ENCODE data around the gene PCDHGC3.

The PCDHGC3 gene

DNA sequence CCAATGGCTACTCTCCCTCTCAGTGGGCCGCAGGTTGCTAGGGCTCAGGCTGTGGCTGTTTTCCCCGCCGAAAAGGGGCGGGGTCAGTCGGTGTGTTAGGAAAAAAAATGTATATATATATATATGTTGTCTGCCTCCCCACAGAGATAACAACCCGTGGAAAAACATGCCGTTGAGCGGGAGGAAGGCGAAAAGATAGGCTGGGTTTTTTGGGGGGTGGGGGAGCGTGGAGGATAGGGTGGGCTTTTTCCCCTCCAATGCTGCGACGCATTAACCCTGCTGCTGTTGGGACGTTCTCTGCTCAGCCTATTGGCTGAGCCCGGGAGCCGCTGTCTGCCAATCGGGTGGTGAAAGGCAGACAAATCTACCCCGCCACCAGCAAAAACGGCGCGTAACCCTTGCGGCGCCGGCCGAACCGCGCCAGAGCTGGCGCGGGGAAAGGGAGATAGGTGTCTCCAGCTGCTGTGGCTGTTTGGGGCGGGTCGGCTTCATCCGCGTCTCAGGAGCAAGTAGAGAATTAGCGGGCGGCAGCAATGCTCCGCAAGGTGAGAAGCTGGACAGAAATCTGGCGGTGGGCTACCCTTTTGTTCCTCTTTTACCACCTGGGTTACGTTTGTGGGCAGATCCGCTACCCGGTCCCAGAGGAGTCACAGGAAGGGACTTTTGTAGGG lies 9.0 kb downstream of the PCDHGC3 start, which contains the start of gene PCDHGC4:
PCDHGC4 (plus strand) TSS at position 390 of the 671 bp plus-strand sequence; CDS start at position 534, 144 bp downstream.
- no peak for DNase-seq (ENCODE audit: low read depth in 2 of 3, low spot score in 2 of 3)

DNA sequence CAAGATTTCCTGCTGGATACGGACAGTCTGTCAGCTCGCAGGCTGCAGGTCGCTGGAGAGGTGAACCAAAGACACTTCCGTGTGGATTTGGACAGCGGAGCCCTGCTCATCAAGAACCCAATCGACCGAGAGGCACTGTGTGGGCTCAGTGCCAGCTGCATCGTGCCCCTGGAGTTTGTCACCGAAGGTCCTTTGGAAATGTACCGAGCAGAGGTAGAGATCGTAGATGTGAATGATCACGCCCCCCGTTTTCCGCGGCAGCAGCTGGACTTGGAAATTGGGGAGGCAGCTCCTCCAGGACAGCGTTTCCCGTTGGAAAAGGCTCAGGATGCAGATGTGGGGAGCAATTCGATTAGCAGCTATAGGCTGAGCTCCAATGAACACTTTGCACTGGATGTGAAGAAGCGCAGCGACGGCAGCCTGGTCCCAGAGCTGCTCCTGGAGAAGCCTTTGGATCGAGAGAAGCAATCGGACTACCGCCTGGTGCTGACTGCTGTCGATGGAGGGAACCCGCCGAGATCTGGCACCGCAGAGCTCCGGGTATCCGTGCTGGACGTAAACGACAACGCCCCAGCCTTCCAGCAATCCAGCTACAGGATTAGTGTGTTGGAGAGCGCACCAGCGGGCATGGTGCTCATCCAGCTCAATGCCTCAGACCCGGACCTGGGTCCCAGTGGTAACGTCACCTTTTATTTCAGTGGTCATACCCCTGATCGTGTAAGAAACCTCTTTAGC lies 9.7 kb downstream of the PCDHGC3 start:
- no peak for DNase-seq (ENCODE audit: low read depth in 2 of 3, low spot score in 2 of 3)

DNA sequence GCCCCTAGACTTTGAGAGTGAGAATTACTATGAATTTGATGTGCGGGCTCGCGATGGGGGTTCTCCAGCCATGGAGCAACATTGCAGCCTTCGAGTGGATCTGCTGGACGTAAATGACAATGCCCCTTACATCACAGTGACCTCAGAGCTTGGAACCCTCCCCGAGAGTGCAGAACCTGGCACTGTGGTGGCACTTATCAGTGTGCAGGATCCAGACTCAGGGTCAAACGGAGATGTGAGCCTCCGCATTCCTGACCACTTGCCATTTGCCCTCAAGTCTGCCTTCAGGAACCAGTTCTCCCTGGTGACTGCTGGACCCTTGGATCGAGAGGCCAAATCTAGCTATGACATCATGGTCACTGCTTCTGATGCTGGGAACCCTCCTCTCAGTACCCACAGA lies 10.3 kb downstream of the PCDHGC3 start:
- no peak for DNase-seq (ENCODE audit: low read depth in 2 of 3, low spot score in 2 of 3)

DNA sequence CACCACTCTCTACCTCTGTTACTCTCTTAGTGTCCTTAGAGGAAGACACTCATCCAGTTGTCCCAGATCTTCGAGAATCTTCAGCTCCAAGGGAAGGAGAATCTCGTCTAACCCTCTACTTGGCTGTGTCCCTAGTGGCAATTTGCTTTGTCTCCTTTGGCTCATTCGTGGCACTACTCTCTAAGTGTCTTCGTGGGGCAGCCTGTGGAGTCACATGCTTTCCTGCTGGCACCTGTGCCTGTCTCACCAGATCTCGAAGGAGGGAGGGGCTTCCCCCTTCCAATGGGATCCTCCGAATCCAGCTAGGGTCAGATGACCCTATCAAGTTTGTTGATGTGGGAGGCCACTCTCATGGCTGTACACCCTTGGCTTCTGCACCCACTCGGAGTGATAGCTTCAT lies 11.4 kb downstream of the PCDHGC3 start:
- DNase-seq (ENCODE audit: low read depth in 2 of 3, low spot score in 2 of 3) = no peak

DNA sequence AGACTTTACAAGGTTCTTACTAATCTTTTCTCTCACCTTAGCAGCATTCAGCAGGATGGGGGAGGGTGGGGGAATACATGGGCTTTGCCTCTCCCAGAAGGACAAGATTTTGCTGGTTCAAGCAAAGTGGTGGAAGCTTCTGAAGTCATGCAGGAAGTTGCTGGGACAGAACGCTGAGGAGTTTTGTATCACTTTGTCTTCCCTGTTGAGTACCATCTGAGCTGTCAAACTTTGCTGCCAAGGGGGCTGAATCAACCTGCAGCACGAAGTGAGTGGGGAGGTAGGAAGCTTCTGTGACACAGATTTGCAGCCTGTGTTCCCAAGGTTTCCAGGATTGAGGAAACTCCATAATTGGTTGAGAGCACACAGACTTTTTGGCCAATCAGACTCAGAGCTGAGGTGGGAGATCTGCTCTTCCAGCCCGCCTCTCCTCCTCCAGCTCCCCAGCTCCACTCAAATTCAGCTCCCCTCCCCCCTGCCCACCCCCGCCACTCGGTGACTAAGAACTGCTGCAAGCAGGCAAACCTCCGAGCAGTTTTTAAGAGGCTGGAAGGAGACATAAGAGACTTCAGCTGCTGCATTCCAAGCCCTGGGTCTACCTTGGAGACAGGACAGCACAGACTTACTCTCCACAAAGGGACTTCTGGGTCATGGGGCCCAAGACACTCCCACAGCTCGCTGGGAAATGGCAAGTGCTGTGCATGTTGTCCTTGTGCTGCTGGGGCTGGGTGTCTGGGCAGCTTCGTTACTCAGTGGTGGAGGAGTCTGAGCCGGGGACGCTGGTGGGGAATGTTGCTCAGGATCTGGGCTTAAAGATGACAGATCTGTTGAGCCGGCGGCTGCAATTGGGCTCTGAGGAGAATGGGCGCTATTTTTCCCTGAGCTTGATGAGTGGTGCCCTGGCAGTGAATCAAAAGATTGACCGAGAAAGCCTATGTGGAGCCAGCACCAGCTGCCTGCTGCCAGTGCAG lies 13.1 kb downstream of the PCDHGC3 start, which contains the start of gene PCDHGC5:
PCDHGC5 (plus strand) TSS at position 491 of the 971 bp plus-strand sequence; CDS start at position 651, 160 bp downstream.
- no peak for DNase-seq (ENCODE audit: low read depth in 2 of 3, low spot score in 2 of 3)

DNA sequence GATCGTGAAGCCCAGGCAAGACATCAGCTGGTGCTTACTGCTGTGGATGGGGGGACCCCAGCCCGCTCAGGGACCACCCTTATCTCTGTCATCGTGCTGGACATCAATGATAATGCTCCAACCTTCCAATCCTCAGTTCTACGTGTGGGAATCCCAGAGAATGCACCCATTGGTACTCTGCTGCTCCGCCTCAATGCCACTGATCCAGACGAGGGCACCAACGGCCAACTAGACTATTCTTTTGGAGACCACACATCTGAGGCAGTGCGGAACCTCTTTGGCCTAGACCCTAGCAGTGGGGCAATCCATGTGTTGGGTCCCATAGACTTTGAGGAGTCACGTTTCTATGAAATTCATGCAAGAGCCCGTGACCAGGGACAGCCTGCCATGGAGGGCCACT lies 14.1 kb downstream of the PCDHGC3 start:
- no peak for DNase-seq (ENCODE audit: low read depth in 2 of 3, low spot score in 2 of 3)

DNA sequence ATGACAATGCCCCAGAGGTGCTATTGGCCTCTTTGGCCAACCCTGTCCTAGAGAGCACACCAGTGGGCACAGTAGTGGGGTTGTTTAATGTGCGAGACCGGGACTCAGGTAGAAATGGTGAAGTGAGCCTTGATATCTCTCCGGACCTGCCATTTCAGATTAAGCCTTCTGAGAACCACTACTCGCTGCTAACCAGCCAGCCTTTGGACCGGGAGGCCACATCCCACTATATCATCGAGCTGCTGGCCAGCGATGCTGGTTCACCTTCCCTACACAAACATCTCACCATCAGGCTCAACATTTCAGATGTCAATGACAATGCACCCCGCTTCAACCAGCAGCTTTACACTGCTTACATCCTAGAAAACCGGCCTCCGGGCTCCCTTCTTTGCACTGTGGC lies 14.5 kb downstream of the PCDHGC3 start:
- no peak for DNase-seq (ENCODE audit: low read depth in 2 of 3, low spot score in 2 of 3)

DNA sequence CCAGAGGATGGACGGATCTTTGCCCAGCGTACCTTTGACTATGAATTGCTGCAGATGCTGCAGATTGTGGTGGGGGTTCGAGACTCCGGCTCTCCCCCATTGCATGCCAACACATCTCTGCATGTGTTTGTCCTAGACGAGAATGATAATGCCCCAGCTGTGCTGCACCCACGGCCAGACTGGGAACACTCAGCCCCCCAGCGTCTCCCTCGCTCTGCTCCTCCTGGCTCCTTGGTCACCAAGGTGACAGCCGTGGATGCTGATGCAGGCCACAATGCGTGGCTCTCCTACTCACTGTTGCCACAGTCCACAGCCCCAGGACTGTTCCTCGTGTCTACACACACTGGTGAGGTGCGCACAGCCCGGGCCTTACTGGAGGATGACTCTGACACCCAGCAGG lies 15.0 kb downstream of the PCDHGC3 start:
- no peak for DNase-seq (ENCODE audit: low read depth in 2 of 3, low spot score in 2 of 3)

DNA sequence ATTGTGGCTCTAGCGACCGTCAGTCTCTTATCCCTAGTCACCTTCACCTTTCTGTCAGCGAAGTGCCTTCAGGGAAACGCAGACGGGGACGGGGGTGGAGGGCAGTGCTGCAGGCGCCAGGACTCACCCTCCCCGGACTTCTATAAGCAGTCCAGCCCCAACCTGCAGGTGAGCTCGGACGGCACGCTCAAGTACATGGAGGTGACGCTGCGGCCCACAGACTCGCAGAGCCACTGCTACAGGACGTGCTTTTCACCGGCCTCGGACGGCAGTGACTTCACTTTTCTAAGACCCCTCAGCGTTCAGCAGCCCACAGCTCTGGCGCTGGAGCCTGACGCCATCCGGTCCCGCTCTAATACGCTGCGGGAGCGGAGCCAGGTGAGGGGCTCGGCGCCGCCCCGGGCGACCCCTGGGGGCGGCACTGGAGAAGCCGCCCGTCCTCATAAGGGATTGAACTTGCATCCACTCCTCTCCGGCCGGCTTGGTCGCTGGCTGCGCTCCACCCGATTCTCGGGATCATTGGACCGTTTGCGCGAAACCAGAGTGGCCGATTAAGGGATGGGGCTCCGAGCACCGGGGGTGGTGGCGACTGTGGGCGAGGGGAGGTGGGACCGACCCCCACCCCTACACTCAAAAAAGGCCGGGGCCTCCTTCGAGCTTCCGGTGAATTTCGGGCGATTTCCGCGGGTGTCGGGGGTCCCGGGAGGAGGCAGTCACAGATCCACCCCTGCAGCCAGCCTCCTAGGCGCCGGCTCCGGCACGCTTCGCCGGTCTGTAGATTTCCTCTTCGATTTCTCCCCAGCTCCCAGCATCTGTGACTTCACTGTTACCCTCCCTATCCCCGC lies 15.8 kb downstream of the PCDHGC3 start:
- no peak for DNase-seq (ENCODE audit: low read depth in 2 of 3, low spot score in 2 of 3)

DNA sequence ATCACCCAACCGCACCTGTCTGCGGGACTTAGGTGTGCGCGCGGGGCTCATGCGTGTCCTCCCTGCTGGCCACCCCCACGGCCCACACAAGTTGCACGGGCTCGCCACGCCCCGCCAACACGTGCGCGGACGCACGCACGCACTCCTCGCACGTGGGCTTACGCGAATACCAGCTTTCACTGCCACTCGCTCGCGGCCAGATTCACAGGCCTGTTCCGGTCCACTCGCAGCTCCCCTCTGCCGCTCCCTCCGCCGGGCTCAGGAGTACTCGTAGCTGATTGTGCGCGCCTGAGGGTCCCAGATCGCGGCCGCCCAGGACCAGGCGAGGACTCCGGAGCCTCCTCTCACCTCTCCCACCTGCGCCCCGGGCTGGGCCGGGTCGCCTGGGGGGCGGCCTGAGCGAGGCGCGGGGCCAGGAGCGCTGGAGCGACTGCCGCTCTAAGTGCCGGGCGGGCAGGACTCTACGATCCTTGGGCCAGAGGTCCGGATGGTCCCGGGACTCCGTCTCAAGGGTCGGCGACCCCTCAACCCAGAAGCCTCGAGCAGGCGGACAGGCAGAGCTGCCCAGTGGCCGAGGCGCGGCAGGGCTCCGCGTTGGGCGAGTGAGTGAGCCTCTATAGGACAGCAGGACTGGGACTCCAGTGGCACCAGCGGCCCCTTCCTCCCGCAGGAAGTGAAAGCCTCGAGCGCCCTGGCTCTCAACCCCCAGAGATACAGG lies 16.6 kb downstream of the PCDHGC3 start:
- DNase-seq (ENCODE audit: low read depth in 2 of 3, low spot score in 2 of 3) = no peak

DNA sequence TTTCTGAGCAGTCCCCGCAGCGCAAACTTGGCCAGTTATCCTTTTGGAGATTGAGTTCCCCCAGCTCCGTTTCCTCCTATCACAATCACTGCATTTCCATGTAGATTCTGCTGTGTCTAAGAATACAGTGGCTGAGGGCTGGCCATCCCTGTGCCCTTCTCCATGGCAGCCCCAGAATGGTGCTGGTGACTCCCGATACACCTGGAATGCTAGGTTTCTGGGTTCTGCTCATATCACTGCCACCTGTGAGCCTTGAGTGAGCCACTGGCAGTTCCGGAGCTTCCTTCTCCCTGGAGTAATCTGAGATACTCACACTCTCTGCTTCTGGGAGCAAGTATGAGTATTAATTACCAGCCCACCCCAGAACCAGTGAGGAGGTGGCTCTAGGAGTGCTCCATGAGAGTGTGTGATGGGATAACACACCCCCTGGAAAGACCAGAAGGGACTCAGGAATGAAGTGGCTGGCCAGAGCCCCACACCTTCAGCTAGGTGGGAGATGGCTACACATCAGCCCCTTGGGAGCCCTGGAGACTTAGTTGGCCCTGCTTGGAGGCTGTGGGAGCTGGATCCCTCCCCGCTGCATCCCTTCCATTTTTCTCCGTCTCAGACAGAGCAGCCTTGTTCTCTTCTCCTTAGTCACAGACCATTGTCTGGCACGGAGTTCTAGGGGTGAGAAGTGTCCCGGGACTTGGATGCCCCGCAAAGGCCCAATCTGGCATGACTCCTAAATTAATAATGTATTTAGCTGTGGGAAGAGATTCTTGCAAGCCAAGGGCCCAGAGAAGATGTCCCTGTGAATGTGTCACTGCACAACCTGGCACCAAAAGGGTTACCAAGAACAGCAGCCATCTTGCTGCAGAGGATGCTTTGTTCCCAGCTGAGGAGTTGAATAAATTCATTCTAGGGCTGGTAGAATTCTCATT lies 18.0 kb downstream of the PCDHGC3 start:
- no peak for DNase-seq (ENCODE audit: low read depth in 2 of 3, low spot score in 2 of 3)

DNA sequence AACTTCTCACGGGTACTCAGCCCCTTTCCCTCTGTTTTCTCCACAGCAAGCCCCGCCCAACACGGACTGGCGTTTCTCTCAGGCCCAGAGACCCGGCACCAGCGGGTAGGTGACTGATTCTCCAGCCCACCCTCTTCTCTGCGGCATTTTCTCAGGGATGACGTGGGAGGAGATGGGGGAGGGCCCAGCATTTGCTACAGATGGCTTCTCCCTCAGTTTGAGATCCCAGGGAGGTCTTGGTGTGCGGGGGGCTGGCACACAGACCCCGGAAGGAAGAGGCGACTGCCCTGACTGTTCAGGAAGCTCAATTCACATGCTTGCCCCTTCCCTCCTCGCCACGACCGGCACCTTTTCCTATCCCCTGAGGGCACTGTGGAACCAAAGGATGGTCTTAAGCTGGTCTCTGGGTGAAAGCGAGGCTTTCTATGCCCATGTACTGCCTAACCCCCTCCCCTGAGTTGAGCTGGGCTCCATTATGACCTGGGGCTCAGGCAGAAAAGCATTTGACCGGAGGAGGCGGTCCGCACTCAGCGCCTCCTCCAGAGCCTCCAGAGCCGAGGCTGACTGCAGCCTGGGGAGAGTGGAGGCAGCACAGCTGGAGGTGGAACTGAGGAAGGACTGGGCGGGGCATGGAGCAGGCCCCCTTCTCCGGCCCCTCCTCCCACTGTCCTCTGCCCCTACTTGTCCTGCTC lies 19.1 kb downstream of the PCDHGC3 start:
- DNase-seq (ENCODE audit: low read depth in 2 of 3, low spot score in 2 of 3) = no peak

DNA sequence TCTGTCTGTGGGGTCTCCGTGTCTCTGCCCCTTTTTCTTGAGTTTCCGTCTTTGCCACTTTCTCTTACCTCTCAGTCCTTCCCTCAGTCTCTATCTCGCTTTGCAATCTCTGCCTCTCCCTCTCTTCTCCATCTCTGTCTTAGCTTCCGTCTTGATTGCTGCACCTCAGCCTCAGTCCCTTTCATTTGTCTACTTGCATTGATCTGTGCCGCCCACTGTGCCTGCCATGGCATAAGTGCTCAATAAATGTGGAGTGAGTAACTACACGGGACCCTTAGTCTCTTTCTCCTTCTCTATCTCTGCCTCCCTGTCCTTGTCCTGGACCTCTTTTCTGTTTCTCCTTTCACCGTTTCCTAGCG lies 19.7 kb downstream of the PCDHGC3 start:
- DNase-seq (ENCODE audit: low read depth in 2 of 3, low spot score in 2 of 3) = no peak

DNA sequence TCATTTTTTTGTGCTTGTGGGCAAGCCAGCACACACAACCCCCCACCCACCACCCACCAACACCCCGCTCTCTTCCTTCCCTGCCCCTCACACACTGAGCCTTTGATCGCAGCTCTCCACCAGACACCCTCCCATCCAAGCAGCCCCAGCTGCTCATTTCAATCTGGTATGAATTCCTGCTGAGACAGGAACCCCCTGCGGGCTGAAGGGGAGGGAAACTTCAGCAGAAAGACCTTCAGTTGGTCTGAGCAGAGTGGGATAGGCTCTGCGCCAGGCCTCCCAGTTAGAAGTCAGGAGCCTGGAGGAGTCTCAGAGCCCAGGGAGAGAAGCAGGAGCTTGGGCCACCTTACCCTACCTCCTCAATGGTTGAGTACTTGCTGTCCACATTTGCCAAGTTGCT lies 20.3 kb downstream of the PCDHGC3 start:
- DNase-seq (ENCODE audit: low read depth in 2 of 3, low spot score in 2 of 3) = no peak

DNA sequence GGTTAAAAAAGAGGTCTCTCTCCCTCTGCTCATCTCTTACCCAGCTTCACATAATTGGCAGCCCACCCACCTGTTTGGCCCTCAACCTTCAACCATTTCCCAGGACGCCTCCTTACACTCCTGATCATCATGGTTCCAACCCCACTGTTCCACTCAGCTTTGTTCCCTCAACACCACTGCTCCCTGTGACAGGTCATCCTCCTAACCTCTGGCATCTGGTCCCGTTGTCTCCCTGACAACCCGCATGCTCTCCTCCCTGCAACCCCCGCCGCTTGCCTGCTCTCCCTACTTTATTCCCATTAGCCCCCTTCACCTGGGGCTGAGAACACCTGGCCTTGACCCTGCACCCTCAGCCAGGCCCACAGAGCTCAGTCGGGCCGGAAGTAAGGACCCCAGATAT lies 26.0 kb downstream of the PCDHGC3 start:
- DNase-seq (ENCODE audit: low read depth in 2 of 3, low spot score in 2 of 3) = no peak

DNA sequence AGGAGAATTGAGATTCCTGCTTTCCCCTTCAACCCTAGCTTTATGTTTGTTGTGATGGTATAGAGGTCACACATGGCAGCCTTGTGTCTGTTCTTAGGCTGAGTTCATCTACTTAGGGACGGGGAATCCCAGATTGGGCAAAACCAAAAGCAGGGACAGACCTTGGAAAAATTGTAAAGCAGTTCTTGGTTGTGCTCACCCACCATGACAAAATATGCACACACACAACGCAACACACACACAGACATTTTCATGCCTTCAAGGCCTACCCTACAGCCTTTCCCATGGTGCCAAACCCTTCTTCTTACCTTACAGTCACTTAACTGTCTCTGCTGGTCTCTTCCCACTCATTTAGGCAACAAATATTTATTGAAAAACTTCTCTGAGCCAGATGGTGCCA lies 27.9 kb downstream of the PCDHGC3 start:
- no peak for DNase-seq (ENCODE audit: low read depth in 2 of 3, low spot score in 2 of 3)

DNA sequence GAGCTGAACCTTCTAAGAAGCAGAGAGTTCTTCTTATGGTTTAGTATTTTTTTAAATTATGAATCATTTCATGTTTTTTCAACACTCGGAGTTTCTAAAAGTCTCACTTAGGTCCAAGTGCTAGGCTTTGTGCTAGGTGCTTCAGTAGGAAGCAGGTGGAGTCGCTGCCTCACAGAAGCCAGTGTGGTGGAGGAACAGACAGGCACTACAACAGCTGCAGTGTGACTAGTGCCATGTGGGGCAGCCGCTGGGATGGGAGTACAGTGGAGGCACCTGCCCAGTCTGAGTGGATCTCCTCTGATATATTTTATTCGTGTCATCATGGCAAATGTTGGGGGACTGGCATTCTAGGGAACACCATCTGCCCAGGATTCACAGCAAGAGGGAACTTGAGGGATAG lies 28.4 kb downstream of the PCDHGC3 start:
- no peak for DNase-seq (ENCODE audit: low read depth in 2 of 3, low spot score in 2 of 3)

DNA sequence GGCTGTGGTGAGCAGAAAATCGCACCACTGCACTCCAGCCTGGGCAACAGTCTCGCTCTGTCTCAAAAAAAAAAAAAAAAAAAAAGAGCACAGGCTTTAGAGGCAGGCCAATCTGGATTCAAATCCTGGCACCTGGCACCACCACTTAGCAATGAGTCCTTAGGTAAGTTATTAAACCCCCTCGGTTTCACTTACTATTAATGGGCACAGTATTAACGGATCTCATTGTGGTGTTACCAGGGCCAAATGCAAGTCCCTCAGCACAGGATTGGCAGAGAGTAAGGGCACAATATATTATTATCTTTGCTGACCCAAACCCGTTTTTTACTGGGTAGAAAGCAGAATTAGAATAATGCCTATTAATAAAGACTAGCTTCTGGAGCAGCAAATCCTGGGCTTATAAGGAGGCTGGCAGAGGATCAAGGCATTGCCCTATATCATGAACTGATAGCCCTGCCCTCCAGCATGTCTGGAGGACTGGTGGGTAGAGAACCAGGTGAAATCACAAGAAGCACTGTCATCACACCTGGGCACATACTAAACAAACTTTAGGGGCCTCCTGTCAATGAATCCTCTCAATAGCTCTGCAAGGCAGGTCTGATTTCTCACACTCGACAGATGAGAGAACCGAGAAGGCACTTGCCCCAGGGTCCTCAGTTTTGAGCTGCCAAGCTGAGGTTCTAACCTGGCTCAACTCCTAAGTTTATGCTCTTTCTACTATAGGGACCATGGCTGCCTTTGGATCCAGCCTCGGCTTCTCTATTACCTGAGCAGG lies 30.8 kb downstream of the PCDHGC3 start:
- DNase-seq (ENCODE audit: low read depth in 2 of 3, low spot score in 2 of 3) = no peak
